Neural cell (in vitro differentiated cells): ENCODE results near the gene SLC25A25. TPM values are rescaled to one million over a fixed set of nuclear protein-coding genes. Genes with fewer than 3 reads are reported as not detected.

Experiments
- H2AFZ ChIP-seq: fragments of 200-600, 300-800 bp; sonication (generic), shearing (Covaris generic); 2 replicates; pipeline ENCODE4 v1.6.0; 2014; ENCODE audit warnings: low read depth, mild to moderate bottlenecking, antibody characterized with exemption, low read length, moderate library complexity
- H3F3A ChIP-seq: fragments of 200-600 bp; shearing (Covaris generic); 2 replicates; pipeline ENCODE4 v1.6.1; 2016; ENCODE audit warnings: mild to moderate bottlenecking, moderate library complexity, mixed read lengths, antibody characterized with exemption, low read length; ENCODE audit not compliant: insufficient read depth, poor library complexity, severe bottlenecking
- H3K27ac ChIP-seq: fragments of 200-600, 300-800 bp; sonication (generic), shearing (Covaris generic); 2 replicates; pipeline ENCODE4 v1.5.1; 2014; ENCODE audit warnings: mild to moderate bottlenecking, low read length, moderate library complexity
- H3K27me3 ChIP-seq: fragments of 300-800, 200-600 bp; sonication (generic), shearing (Covaris generic); 2 replicates; pipeline ENCODE4 v1.6.0; 2014; ENCODE audit warnings: mild to moderate bottlenecking, low read depth, low read length, moderate library complexity; ENCODE audit not compliant: insufficient read depth
- H3K36me3 ChIP-seq: fragments of 300-800, 200-600 bp; sonication (generic), shearing (Covaris generic); 2 replicates; pipeline ENCODE4 v1.5.1; 2014; ENCODE audit warnings: mild to moderate bottlenecking, antibody characterized with exemption, low read length, moderate library complexity; ENCODE audit not compliant: insufficient read depth
- H3K4me2 ChIP-seq: fragments of 300-800, 200-600 bp; sonication (generic), shearing (Covaris generic); 2 replicates; pipeline ENCODE4 v1.6.0; 2014; ENCODE audit warnings: mild to moderate bottlenecking, low read length
- H3K4me3 ChIP-seq: fragments of 300-800, 200-600 bp; sonication (generic), shearing (Covaris generic); 2 replicates; pipeline ENCODE4 v1.5.1; 2014; ENCODE audit warnings: mild to moderate bottlenecking, low read length, moderate library complexity
- H3K79me2 ChIP-seq: fragments of 200-600 bp; shearing (Covaris generic); replicated peaks from 2 replicates; pipeline ENCODE4 v1.6.0; 2014; ENCODE audit warnings: mild to moderate bottlenecking, low read length, moderate library complexity; ENCODE audit not compliant: insufficient read depth
- H3K9ac ChIP-seq: fragments of 300-800, 200-600 bp; sonication (generic), shearing (Covaris generic); 2 replicates; pipeline ENCODE4 v1.6.1; 2016; ENCODE audit warnings: mild to moderate bottlenecking, low read length, mixed read lengths
- H3K9me2 ChIP-seq: fragments of 200-600 bp; shearing (Covaris generic); 2 replicates; pipeline ENCODE4 v1.6.1; 2016; ENCODE audit warnings: mild to moderate bottlenecking, low read length, mixed read lengths; ENCODE audit not compliant: insufficient read depth
- H3K9me3 ChIP-seq: fragments of 200-600, 300-800 bp; sonication (generic), shearing (Covaris generic); 2 replicates; pipeline ENCODE4 v1.6.1; 2016; ENCODE audit warnings: mild to moderate bottlenecking, mixed run types, low read length, moderate library complexity, mixed read lengths
- H4K20me1 ChIP-seq: fragments of 200-600 bp; shearing (Covaris generic); 2 replicates; pipeline ENCODE4 v1.6.1; 2016; ENCODE audit warnings: mild to moderate bottlenecking, mixed run types; ENCODE audit not compliant: insufficient read depth
- EP300 ChIP-seq: fragments of 450-650 bp; conservative IDR thresholded peaks from 2 replicates; pipeline ENCODE4 v1.6.1; 2014; ENCODE audit warnings: antibody characterized with exemption, mild to moderate bottlenecking, moderate library complexity; ENCODE audit not compliant: poor library complexity, severe bottlenecking
- EZH2 ChIP-seq: fragments of 200-600, 300-800 bp; shearing (Covaris generic), sonication (generic); IDR thresholded peaks from 2 replicates; pipeline ENCODE4 v1.6.1; 2014; ENCODE audit warnings: antibody characterized with exemption, low read length, borderline replicate concordance, mild to moderate bottlenecking; ENCODE audit not compliant: insufficient read depth, poor library complexity, severe bottlenecking
- MXI1 ChIP-seq: fragments of 450-650 bp; conservative IDR thresholded peaks from 2 replicates; pipeline ENCODE4 v1.6.1; 2014; ENCODE audit warnings: antibody characterized with exemption, mild to moderate bottlenecking; ENCODE audit not compliant: poor library complexity, severe bottlenecking
- POLR2AphosphoS5 ChIP-seq: IDR thresholded peaks from 2 replicates; pipeline ENCODE4 v1.6.1; 2012
- RAD21 ChIP-seq: fragments of 450-650 bp; conservative IDR thresholded peaks from 2 replicates; pipeline ENCODE4 v1.6.1; 2014; ENCODE audit warnings: antibody characterized with exemption, mild to moderate bottlenecking, moderate library complexity
- SMC3 ChIP-seq: fragments of 450-650 bp; conservative IDR thresholded peaks from 2 replicates; pipeline ENCODE4 v1.6.1; 2014; ENCODE audit warnings: antibody characterized with exemption, mild to moderate bottlenecking, moderate library complexity; ENCODE audit not compliant: poor library complexity
- TAF1 ChIP-seq: IDR thresholded peaks from 2 replicates; pipeline ENCODE4 v1.6.1; 2012; ENCODE audit warnings: low read depth
- polyA plus RNA-seq: library from polyadenylated mRNA; depleted of rRNA; stranded (reverse); fragments of >200 nt; gene quantifications from 2 replicates; pipeline ENCODE4 v1.2.3, GENCODE V29; 2014
- TF ChIP-seq, protein P1 (sequence below): IDR thresholded peaks from 2 replicates; pipeline ENCODE4 v1.6.1; 2012; ENCODE audit warnings: borderline replicate concordance
- TF ChIP-seq, protein P2 (sequence below): fragments of 450-650 bp; IDR thresholded peaks from 2 replicates; pipeline ENCODE4 v1.5.1; 2014; ENCODE audit warnings: antibody characterized with exemption, mild to moderate bottlenecking, moderate library complexity; ENCODE audit not compliant: poor library complexity, severe bottlenecking

SLC25A25 gene
- polyA plus RNA-seq, 1 donor from 2014 or later: 43.7 TPM

DNA sequence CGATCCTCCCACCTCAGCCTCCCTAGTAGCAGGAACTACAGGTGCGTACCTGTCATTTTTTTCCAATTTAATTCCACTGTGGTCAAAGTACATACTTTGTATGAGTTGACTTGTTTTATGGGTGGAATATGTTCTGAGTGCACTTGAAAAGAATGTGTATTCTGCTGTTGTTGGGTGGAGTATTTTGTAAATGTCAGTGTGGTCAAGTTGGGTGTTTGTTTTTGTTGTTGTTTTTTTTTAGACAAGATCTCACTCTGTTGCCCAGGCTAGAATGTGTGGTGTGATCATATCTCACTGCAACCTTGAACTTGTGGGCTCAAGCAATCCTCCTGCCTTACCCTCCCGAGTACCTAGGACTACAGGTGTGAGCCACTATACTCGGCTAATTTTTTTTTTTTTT is 17.9 kb downstream of the SLC25A25 start:
- H4K20me1 ChIP-seq: no peaks in the 10 kb centered on the region
- H3K4me2 ChIP-seq: no peak overlapping the region
- H3K79me2 ChIP-seq: peaks cover 3% of the 10 kb centered on the region
- no peak overlapping the region for H2AFZ ChIP-seq
- no peak overlapping the region for H3K4me3 ChIP-seq
- H3K27ac ChIP-seq: no peak overlapping the region
- H3K27me3 ChIP-seq: no peaks in the 10 kb centered on the region
- H3K9me2 ChIP-seq: no peaks in the 10 kb centered on the region
- H3K9ac ChIP-seq: no peak overlapping the region
- H3F3A ChIP-seq: no peaks in the 10 kb centered on the region
- H3K9me3 ChIP-seq: no peaks in the 10 kb centered on the region
- H3K36me3 ChIP-seq: no peaks in the 10 kb centered on the region
- TF ChIP-seq, protein P1, sequence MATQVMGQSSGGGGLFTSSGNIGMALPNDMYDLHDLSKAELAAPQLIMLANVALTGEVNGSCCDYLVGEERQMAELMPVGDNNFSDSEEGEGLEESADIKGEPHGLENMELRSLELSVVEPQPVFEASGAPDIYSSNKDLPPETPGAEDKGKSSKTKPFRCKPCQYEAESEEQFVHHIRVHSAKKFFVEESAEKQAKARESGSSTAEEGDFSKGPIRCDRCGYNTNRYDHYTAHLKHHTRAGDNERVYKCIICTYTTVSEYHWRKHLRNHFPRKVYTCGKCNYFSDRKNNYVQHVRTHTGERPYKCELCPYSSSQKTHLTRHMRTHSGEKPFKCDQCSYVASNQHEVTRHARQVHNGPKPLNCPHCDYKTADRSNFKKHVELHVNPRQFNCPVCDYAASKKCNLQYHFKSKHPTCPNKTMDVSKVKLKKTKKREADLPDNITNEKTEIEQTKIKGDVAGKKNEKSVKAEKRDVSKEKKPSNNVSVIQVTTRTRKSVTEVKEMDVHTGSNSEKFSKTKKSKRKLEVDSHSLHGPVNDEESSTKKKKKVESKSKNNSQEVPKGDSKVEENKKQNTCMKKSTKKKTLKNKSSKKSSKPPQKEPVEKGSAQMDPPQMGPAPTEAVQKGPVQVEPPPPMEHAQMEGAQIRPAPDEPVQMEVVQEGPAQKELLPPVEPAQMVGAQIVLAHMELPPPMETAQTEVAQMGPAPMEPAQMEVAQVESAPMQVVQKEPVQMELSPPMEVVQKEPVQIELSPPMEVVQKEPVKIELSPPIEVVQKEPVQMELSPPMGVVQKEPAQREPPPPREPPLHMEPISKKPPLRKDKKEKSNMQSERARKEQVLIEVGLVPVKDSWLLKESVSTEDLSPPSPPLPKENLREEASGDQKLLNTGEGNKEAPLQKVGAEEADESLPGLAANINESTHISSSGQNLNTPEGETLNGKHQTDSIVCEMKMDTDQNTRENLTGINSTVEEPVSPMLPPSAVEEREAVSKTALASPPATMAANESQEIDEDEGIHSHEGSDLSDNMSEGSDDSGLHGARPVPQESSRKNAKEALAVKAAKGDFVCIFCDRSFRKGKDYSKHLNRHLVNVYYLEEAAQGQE: no peak
- TF ChIP-seq SMC3 (no peak), POLR2AphosphoS5 (no peak), RAD21 (no peak), TAF1 (no peak), EP300 (no peak), EZH2 (no peak), MXI1 (no peak)
- TF ChIP-seq, protein P2, sequence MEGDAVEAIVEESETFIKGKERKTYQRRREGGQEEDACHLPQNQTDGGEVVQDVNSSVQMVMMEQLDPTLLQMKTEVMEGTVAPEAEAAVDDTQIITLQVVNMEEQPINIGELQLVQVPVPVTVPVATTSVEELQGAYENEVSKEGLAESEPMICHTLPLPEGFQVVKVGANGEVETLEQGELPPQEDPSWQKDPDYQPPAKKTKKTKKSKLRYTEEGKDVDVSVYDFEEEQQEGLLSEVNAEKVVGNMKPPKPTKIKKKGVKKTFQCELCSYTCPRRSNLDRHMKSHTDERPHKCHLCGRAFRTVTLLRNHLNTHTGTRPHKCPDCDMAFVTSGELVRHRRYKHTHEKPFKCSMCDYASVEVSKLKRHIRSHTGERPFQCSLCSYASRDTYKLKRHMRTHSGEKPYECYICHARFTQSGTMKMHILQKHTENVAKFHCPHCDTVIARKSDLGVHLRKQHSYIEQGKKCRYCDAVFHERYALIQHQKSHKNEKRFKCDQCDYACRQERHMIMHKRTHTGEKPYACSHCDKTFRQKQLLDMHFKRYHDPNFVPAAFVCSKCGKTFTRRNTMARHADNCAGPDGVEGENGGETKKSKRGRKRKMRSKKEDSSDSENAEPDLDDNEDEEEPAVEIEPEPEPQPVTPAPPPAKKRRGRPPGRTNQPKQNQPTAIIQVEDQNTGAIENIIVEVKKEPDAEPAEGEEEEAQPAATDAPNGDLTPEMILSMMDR: no peak

DNA sequence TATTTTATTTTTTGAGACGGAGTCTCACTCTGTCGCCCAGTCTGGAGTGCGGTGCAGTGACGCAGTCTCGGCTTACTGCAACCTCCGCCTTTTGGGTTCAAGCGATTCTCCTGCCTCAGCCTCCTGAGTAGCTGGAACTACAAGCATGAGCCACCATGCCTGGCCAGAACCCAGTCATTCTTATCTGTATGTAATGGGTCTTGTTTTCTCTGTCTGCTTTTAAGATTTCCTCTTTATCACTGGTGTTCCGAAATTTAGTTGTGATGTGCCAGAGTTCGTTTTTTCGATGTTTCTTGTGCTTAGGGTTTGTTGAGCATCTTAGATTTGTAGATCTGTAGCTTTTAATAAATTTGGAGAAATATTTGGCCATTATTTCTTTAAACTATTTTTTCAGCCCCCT is 19.2 kb downstream of the SLC25A25 start:
- no peaks in the 10 kb centered on the region for H4K20me1 ChIP-seq
- no peaks in the 10 kb centered on the region for H3K36me3 ChIP-seq
- no peaks in the 10 kb centered on the region for H3K27me3 ChIP-seq
- H3K9me2 ChIP-seq: no peaks in the 10 kb centered on the region
- H3K4me2 ChIP-seq: no peak overlapping the region
- H3K27ac ChIP-seq: no peak overlapping the region
- H3F3A ChIP-seq: no peaks in the 10 kb centered on the region
- no peak overlapping the region for H3K9ac ChIP-seq
- no peaks in the 10 kb centered on the region for H3K9me3 ChIP-seq
- no peak overlapping the region for H2AFZ ChIP-seq
- H3K4me3 ChIP-seq: no peak overlapping the region
- H3K79me2 ChIP-seq: peaks cover 12% of the 10 kb centered on the region
- TF ChIP-seq MXI1: no peak
- TF ChIP-seq POLR2AphosphoS5: no peak
- TF ChIP-seq, protein P1: no peak
- TF ChIP-seq RAD21: no peak
- no peak for TF ChIP-seq EP300
- TF ChIP-seq EZH2: no peak
- TF ChIP-seq TAF1: no peak
- TF ChIP-seq, protein P2: no peak
